Neural cell (in vitro differentiated cells): ENCODE results near the gene ZBTB17. TPM values are rescaled to one million over a fixed set of nuclear protein-coding genes. Genes with fewer than 3 reads are reported as not detected.

Experiments used
- H2AFZ ChIP-seq: fragments of 200-600, 300-800 bp; sonication (generic), shearing (Covaris generic); 2 replicates; pipeline ENCODE4 v1.6.0; 2014; ENCODE audit warnings: low read depth, mild to moderate bottlenecking, antibody characterized with exemption, low read length, moderate library complexity
- H3F3A ChIP-seq: fragments of 200-600 bp; shearing (Covaris generic); 2 replicates; pipeline ENCODE4 v1.6.1; 2016; ENCODE audit warnings: mild to moderate bottlenecking, moderate library complexity, mixed read lengths, antibody characterized with exemption, low read length; ENCODE audit not compliant: insufficient read depth, poor library complexity, severe bottlenecking
- H3K27ac ChIP-seq: fragments of 200-600, 300-800 bp; sonication (generic), shearing (Covaris generic); 2 replicates; pipeline ENCODE4 v1.5.1; 2014; ENCODE audit warnings: mild to moderate bottlenecking, low read length, moderate library complexity
- H3K27me3 ChIP-seq: fragments of 300-800, 200-600 bp; sonication (generic), shearing (Covaris generic); 2 replicates; pipeline ENCODE4 v1.6.0; 2014; ENCODE audit warnings: mild to moderate bottlenecking, low read depth, low read length, moderate library complexity; ENCODE audit not compliant: insufficient read depth
- H3K36me3 ChIP-seq: fragments of 300-800, 200-600 bp; sonication (generic), shearing (Covaris generic); 2 replicates; pipeline ENCODE4 v1.5.1; 2014; ENCODE audit warnings: mild to moderate bottlenecking, antibody characterized with exemption, low read length, moderate library complexity; ENCODE audit not compliant: insufficient read depth
- H3K4me2 ChIP-seq: fragments of 300-800, 200-600 bp; sonication (generic), shearing (Covaris generic); 2 replicates; pipeline ENCODE4 v1.6.0; 2014; ENCODE audit warnings: mild to moderate bottlenecking, low read length
- H3K4me3 ChIP-seq: fragments of 300-800, 200-600 bp; sonication (generic), shearing (Covaris generic); 2 replicates; pipeline ENCODE4 v1.5.1; 2014; ENCODE audit warnings: mild to moderate bottlenecking, low read length, moderate library complexity
- H3K79me2 ChIP-seq: fragments of 200-600 bp; shearing (Covaris generic); replicated peaks from 2 replicates; pipeline ENCODE4 v1.6.0; 2014; ENCODE audit warnings: mild to moderate bottlenecking, low read length, moderate library complexity; ENCODE audit not compliant: insufficient read depth
- H3K9ac ChIP-seq: fragments of 300-800, 200-600 bp; sonication (generic), shearing (Covaris generic); 2 replicates; pipeline ENCODE4 v1.6.1; 2016; ENCODE audit warnings: mild to moderate bottlenecking, low read length, mixed read lengths
- H3K9me2 ChIP-seq: fragments of 200-600 bp; shearing (Covaris generic); 2 replicates; pipeline ENCODE4 v1.6.1; 2016; ENCODE audit warnings: mild to moderate bottlenecking, low read length, mixed read lengths; ENCODE audit not compliant: insufficient read depth
- H3K9me3 ChIP-seq: fragments of 200-600, 300-800 bp; sonication (generic), shearing (Covaris generic); 2 replicates; pipeline ENCODE4 v1.6.1; 2016; ENCODE audit warnings: mild to moderate bottlenecking, mixed run types, low read length, moderate library complexity, mixed read lengths
- H4K20me1 ChIP-seq: fragments of 200-600 bp; shearing (Covaris generic); 2 replicates; pipeline ENCODE4 v1.6.1; 2016; ENCODE audit warnings: mild to moderate bottlenecking, mixed run types; ENCODE audit not compliant: insufficient read depth
- EP300 ChIP-seq: fragments of 450-650 bp; conservative IDR thresholded peaks from 2 replicates; pipeline ENCODE4 v1.6.1; 2014; ENCODE audit warnings: antibody characterized with exemption, mild to moderate bottlenecking, moderate library complexity; ENCODE audit not compliant: poor library complexity, severe bottlenecking
- EZH2 ChIP-seq: fragments of 200-600, 300-800 bp; shearing (Covaris generic), sonication (generic); IDR thresholded peaks from 2 replicates; pipeline ENCODE4 v1.6.1; 2014; ENCODE audit warnings: antibody characterized with exemption, low read length, borderline replicate concordance, mild to moderate bottlenecking; ENCODE audit not compliant: insufficient read depth, poor library complexity, severe bottlenecking
- MXI1 ChIP-seq: fragments of 450-650 bp; conservative IDR thresholded peaks from 2 replicates; pipeline ENCODE4 v1.6.1; 2014; ENCODE audit warnings: antibody characterized with exemption, mild to moderate bottlenecking; ENCODE audit not compliant: poor library complexity, severe bottlenecking
- POLR2AphosphoS5 ChIP-seq: IDR thresholded peaks from 2 replicates; pipeline ENCODE4 v1.6.1; 2012
- RAD21 ChIP-seq: fragments of 450-650 bp; conservative IDR thresholded peaks from 2 replicates; pipeline ENCODE4 v1.6.1; 2014; ENCODE audit warnings: antibody characterized with exemption, mild to moderate bottlenecking, moderate library complexity
- REST ChIP-seq: IDR thresholded peaks from 2 replicates; pipeline ENCODE4 v1.6.1; 2012; ENCODE audit warnings: borderline replicate concordance
- SMC3 ChIP-seq: fragments of 450-650 bp; conservative IDR thresholded peaks from 2 replicates; pipeline ENCODE4 v1.6.1; 2014; ENCODE audit warnings: antibody characterized with exemption, mild to moderate bottlenecking, moderate library complexity; ENCODE audit not compliant: poor library complexity
- TAF1 ChIP-seq: IDR thresholded peaks from 2 replicates; pipeline ENCODE4 v1.6.1; 2012; ENCODE audit warnings: low read depth
- polyA plus RNA-seq: library from polyadenylated mRNA; depleted of rRNA; stranded (reverse); fragments of >200 nt; gene quantifications from 2 replicates; pipeline ENCODE4 v1.2.3, GENCODE V29; 2014
- TF ChIP-seq, protein P1 (sequence below): fragments of 450-650 bp; IDR thresholded peaks from 2 replicates; pipeline ENCODE4 v1.5.1; 2014; ENCODE audit warnings: antibody characterized with exemption, mild to moderate bottlenecking, moderate library complexity; ENCODE audit not compliant: poor library complexity, severe bottlenecking

Gene ZBTB17
- polyA plus RNA-seq, 1 donor from 2014 or later: 114 TPM

DNA sequence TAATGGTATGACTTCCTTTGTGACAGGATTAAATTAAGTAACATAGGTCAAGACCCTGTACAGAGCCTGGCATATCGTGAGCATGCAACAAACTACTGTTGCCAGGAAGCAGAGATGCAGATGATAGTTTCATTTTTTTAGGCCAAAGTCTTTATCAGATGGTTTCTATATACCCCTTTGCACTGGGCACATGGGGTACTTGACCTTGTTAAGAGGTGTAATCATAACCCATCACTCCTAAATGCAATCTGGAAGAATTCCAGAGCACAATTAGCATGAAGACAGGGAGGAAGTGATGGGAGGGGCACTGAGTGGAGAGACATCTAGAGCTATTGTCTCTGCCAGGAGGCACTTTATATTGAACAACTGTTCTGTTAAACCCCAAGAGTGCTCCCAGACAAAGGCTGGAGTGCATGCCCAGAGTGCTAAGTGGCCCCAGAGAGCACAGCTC is 22.1 kb downstream of the ZBTB17 start:
- Histone ChIP-seq H3K27ac (peak overlapping the region; percentile 32), H3K9ac (no peak overlapping the region), H3K36me3 (no peaks in the 10 kb centered on the region), H2AFZ (no peak overlapping the region), H3K9me3 (no peaks in the 10 kb centered on the region), H3K4me2 (no peak overlapping the region), H4K20me1 (peaks cover 7% of the 10 kb centered on the region), H3K79me2 (peaks cover 10% of the 10 kb centered on the region), H3K9me2 (no peaks in the 10 kb centered on the region), H3K4me3 (peak overlapping the region; percentile 7), H3F3A (no peaks in the 10 kb centered on the region), H3K27me3 (no peaks in the 10 kb centered on the region)
- TF ChIP-seq RAD21 (no peak), EP300 (no peak), MXI1 (no peak), EZH2 (no peak), POLR2AphosphoS5 (no peak), TAF1 (no peak), REST (no peak)
- TF ChIP-seq, protein P1, sequence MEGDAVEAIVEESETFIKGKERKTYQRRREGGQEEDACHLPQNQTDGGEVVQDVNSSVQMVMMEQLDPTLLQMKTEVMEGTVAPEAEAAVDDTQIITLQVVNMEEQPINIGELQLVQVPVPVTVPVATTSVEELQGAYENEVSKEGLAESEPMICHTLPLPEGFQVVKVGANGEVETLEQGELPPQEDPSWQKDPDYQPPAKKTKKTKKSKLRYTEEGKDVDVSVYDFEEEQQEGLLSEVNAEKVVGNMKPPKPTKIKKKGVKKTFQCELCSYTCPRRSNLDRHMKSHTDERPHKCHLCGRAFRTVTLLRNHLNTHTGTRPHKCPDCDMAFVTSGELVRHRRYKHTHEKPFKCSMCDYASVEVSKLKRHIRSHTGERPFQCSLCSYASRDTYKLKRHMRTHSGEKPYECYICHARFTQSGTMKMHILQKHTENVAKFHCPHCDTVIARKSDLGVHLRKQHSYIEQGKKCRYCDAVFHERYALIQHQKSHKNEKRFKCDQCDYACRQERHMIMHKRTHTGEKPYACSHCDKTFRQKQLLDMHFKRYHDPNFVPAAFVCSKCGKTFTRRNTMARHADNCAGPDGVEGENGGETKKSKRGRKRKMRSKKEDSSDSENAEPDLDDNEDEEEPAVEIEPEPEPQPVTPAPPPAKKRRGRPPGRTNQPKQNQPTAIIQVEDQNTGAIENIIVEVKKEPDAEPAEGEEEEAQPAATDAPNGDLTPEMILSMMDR: no peak

- no peaks in the 10 kb centered on the region for H3K36me3 ChIP-seq
- peaks cover 7% of the 10 kb centered on the region for H4K20me1 ChIP-seq
- no peak for TF ChIP-seq RAD21
- TF ChIP-seq TAF1: no peak
- no peak for TF ChIP-seq POLR2AphosphoS5
- TF ChIP-seq EP300: no peak
- no peak for TF ChIP-seq EZH2
- TF ChIP-seq SMC3: no peak
- TF ChIP-seq, protein P1: no peak
- TF ChIP-seq MXI1: no peak
- no peak for TF ChIP-seq REST
- no peaks in the 10 kb centered on the region for H3F3A ChIP-seq
- no peak overlapping the region for H3K9ac ChIP-seq
- H3K4me3 ChIP-seq: no peak overlapping the region
- H3K4me2 ChIP-seq: no peak overlapping the region
- H2AFZ ChIP-seq: no peak overlapping the region
- no peak overlapping the region for H3K27ac ChIP-seq
- peaks cover 10% of the 10 kb centered on the region for H3K79me2 ChIP-seq
- no peaks in the 10 kb centered on the region for H3K9me3 ChIP-seq
- H3K27me3 ChIP-seq: no peaks in the 10 kb centered on the region
- no peaks in the 10 kb centered on the region for H3K9me2 ChIP-seq
These were observed 22.6 kb downstream of the ZBTB17 start for GRCh38 chr1:15953294-15953771.
